GM12891 (cell line): ENCODE results near the gene ARMC12. TPM values are rescaled to one million over a fixed set of nuclear protein-coding genes. Genes with fewer than 3 reads are reported as not detected.
"Not testable (repeated sequence)": the region's sequence is repeated elsewhere in the genome, so short reads cannot be mapped to it uniquely, and the experiment has no call there.

ENCODE experiments used
- DNase-seq: peaks from one replicate; pipeline ENCODE4 v3.0.0; 2011; ENCODE audit warnings: low spot score; ENCODE audit not compliant: insufficient read length
- FAIRE-seq: peaks from 2 replicates; lab custom pipeline; 2011; peaks lifted over from hg19 to GRCh38; lab: Jason Lieb, UNC
- PAX5 ChIP-seq: IDR thresholded peaks from 2 replicates; pipeline ENCODE4 v1.6.1; 2011; ENCODE audit warnings: low read length, moderate library complexity, mild to moderate bottlenecking; ENCODE audit not compliant: insufficient read depth, severe bottlenecking
- POLR2A ChIP-seq: IDR thresholded peaks from 2 replicates; pipeline ENCODE4 v1.6.1; 2011; ENCODE audit warnings: low read depth, low read length, control low read depth
- POLR2AphosphoS5 ChIP-seq: IDR thresholded peaks from 2 replicates; pipeline ENCODE4 v1.6.1; 2011; ENCODE audit warnings: low read depth, low read length, control low read depth
- POU2F2 ChIP-seq: IDR thresholded peaks from 2 replicates; pipeline ENCODE4 v1.6.1; 2011; ENCODE audit warnings: low read depth, mild to moderate bottlenecking, control low read depth, low read length, moderate library complexity
- SPI1 ChIP-seq: IDR thresholded peaks from 2 replicates; pipeline ENCODE4 v1.6.1; 2011; ENCODE audit warnings: low read depth, low read length, control low read depth
- TAF1 ChIP-seq: IDR thresholded peaks from 2 replicates; pipeline ENCODE4 v1.6.1; 2011; ENCODE audit warnings: low read depth, low read length, control low read depth
- polyA plus RNA-seq: library from polyadenylated mRNA; unstranded; fragments of >200 nt; gene quantifications from one replicate; pipeline ENCODE4 v1.2.1, GENCODE V29; 2012; ENCODE audit warnings: low read depth, missing spikeins, inconsistent platforms; ENCODE audit not compliant: missing spikeins

Gene ARMC12
- polyA plus RNA-seq: 0.83 TPM

- TF ChIP-seq POLR2AphosphoS5 (no peak), TAF1 (no peak), POU2F2 (no peak), PAX5 (no peak), SPI1 (no peak), POLR2A (no peak)
- DNase-seq (no peak), FAIRE-seq (no peak)
Measured at GRCh38 chr6:35736982-35737412, at the start of gene ARMC12. ARMC12 (plus strand) TSS chr6:35737032; CDS start chr6:35737109, 77 bp downstream.

GRCh38 chr6:35687658-35688604, 48.9 kb upstream of the ARMC12 start:
- DNase-seq (no peak), FAIRE-seq (peak; percentile 81)
- no peak for TF ChIP-seq POLR2A
- 0 out of 2 replicates have a peak, but pooled peaks have one; percentile 10 for TF ChIP-seq POLR2AphosphoS5

GRCh38 chr6:35688605-35689322, 48.1 kb upstream of the ARMC12 start, which contains the start of gene FKBP5:
FKBP5 (minus strand) TSS chr6:35688915; CDS start chr6:35642824, 46,091 bp downstream.
- TF ChIP-seq SPI1 (no peak), POLR2AphosphoS5 (peak; percentile 57; the same call in 1 of the 2 replicates), POLR2A (peak; percentile 55; the same call in 1 of the 2 replicates), POU2F2 (peak; percentile 95), TAF1 (peak; percentile 79), PAX5 (no peak)
- peak; percentile 91 for FAIRE-seq
- DNase-seq: peak; percentile 92

- not testable (repeated sequence) for FAIRE-seq
Measured at GRCh38 chr6:35690006-35690405, 46.8 kb upstream of the ARMC12 start.

GRCh38 chr6:35690484-35690883, 46.3 kb upstream of the ARMC12 start:
- DNase-seq: no peak

More at GRCh38 chr6:35690006-35690405, 46.8 kb upstream of the ARMC12 start:
- DNase-seq: not testable (repeated sequence)

GRCh38 chr6:35691027-35691824, 45.6 kb upstream of the ARMC12 start:
- no peak for DNase-seq

More at GRCh38 chr6:35690484-35690883, 46.3 kb upstream of the ARMC12 start:
- TF ChIP-seq TAF1: no peak
- no peak for TF ChIP-seq POU2F2
- no peak for TF ChIP-seq POLR2AphosphoS5
- TF ChIP-seq POLR2A: no peak
- no peak for TF ChIP-seq SPI1
- TF ChIP-seq PAX5: no peak
- FAIRE-seq: no peak

GRCh38 chr6:35694462-35694861, 42.4 kb upstream of the ARMC12 start:
- TF ChIP-seq POLR2AphosphoS5 (no peak), POU2F2 (no peak)
- FAIRE-seq (no peak), DNase-seq (no peak)

More at GRCh38 chr6:35691027-35691824, 45.6 kb upstream of the ARMC12 start:
- no peak for TF ChIP-seq POU2F2
- TF ChIP-seq PAX5: no peak
- no peak for TF ChIP-seq POLR2AphosphoS5
- no peak for TF ChIP-seq POLR2A
- TF ChIP-seq TAF1: no peak
- no peak for TF ChIP-seq SPI1
- no peak for FAIRE-seq

- not testable (repeated sequence) for FAIRE-seq, DNase-seq
Measured at GRCh38 chr6:35698430-35698829, 38.4 kb upstream of the ARMC12 start.

GRCh38 chr6:35698858-35699257, 38.0 kb upstream of the ARMC12 start:
- TF ChIP-seq TAF1 (no peak), POLR2AphosphoS5 (no peak), SPI1 (no peak)
- FAIRE-seq (no peak), DNase-seq (no peak)

GRCh38 chr6:35703554-35703953, 33.3 kb upstream of the ARMC12 start:
- FAIRE-seq: no peak
- no peak for DNase-seq
- TF ChIP-seq POU2F2: no peak
- TF ChIP-seq TAF1: no peak
- TF ChIP-seq POLR2A: no peak
- TF ChIP-seq POLR2AphosphoS5: no peak
